NCI-H1694 treated with DMSO at 0.1 percent for 48 hours (cell line): ENCODE data around the gene WASL.
A peak's percentile ranks its signal among the peaks of the same experiment; 100 is the strongest.
"Not testable (repeated sequence)": the region's sequence is repeated elsewhere in the genome, so short reads cannot be mapped to it uniquely, and the experiment has no call there.

Source experiments
- DNase-seq: peaks from one replicate; lab custom pipeline; 2025; lab: John Stamatoyannopoulos, UW

The WASL gene

DNA sequence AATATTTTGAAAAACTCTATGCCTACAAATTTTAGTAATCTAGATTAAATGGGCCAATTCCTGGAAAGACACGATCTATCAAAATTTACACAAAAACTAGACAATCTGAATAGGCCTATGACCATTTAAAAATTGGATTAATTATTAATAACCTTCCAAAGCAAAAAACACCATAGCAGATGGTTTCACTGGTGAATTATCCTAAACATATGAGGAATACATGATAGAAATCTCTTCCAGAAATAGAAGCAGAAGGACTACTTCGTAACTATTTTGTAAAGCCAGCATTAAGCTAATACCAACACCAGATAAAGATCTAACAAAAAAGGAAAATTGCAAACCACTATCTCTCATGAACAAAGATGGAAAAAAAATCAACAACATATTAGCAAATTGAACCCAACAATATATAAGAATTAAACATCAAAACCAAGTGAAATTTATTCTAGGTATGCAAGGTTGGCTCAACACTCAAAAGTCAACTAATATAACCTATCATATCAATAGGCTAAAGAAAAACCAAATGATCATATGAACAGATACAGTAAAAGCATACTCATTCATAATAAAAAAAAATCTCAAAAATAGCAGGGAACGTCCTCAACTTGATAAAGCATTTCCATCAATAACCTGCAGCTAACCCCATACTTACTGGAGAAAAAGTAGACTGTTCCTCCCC, 16.3 kb downstream of the WASL start:
- no peak for DNase-seq

DNA sequence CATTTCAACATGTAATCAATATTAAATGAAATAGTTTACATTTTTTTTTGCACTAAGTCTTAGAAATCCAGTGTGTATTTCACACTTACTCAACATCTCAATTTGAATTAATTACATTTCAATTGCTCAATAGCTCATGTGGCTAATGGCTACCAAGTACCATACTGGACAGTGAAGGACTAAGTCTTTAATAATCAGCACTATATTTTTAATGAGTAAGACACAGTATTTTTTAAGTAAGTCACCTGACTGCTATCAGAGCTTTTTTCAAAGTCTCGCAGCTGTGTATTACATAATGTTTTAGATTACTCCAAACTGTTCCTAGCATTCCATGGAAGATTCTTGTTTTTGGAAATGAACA, 19.6 kb downstream of the WASL start:
- DNase-seq = no peak

GRCh38 chr7:123727071-123727837, 21.5 kb downstream of the WASL start:
- DNase-seq = no peak

DNA sequence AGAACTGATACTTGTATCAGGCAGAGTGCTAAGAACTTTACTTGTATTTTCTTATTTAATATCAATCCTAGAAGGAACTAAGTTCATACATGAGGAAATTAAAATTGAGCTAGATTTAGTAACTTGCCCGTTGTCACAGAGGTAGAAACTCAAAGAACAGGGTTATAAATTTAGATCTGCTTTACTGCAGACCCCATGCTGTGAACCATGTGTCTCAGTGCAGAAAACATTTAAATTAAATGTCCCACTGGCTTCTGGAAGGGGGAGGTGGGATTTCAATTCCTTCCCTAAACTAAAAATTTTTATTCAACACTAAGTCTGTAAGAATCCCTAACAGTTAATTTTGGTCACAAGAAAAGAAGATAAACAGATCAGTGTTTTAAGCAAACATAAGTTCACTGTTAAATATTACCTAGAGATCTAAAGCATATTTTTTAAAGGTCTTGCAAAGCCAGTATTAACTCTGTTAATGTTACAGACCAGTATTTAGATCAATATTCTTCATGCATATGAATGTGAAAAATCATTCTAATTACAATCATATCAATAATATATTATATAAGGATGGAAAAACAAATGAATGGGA, 23.1 kb downstream of the WASL start:
- DNase-seq = peak; percentile 10

DNA sequence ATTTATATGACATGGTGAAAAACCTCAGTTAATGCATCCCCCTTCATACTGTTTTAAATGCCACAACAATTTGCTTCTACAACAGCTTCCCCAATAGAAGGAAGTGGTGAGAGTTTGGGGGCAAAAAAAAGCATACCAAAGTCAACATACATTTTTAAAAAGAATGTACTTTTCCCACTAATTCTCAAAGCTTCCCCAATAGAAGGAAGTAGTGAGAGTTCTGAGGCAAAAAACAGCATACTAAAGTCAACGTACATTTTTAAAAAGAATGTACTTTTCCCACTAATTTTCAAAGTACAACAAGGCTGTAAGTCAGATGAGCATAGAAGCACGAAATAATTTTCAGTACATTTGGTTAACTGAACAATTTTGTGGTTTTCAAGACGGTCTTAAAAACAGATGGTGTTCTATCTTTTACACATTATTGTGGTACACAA, 24.0 kb downstream of the WASL start:
- no peak for DNase-seq

- no peak for DNase-seq
Measured at GRCh38 chr7:123723913-123724312, 24.9 kb downstream of the WASL start.

DNA sequence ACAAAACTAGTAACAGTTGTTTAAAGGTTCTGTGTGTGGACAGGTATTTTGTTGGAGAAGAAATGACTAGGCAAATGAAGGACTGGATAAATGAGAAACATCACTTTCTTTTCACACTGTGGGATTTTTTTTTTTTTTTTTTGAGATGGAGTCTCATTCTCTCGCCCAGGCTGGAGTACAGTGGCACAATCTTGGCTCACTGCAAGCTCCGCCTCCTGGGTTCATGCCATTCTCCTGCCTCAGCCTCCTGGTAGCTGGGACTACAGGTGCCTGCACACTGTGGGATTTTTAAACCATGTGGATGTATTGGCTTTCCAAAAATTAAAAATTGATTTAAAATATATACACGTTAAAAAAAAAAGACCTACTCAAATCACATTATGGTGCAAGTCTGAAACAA, 28.3 kb downstream of the WASL start:
- not testable (repeated sequence) for DNase-seq

DNA sequence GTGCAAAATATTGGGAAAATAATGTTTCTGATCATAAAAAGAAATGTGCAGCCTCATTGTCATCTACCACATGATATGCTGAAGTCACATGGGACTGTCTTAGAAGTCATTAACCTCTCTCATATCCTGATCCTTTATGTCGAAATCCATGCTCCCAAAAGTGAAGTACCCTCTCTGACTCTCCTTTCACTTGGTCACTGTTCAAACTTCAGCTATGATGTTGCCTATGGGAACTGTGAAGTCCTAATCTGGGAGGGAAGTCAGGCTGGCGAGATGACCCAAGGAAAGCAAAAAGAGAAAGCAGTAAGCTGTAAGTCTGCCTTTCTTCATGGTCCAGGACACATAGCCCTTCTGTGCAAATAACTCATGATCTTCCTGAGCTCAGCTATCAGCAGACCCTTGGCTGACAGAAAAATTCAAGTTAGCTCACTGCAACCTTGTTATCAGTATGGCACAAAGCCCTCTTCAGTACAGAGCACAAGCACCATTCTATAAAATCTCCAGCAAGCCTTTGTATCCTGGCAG, 29.5 kb downstream of the WASL start:
- no peak for DNase-seq

DNA sequence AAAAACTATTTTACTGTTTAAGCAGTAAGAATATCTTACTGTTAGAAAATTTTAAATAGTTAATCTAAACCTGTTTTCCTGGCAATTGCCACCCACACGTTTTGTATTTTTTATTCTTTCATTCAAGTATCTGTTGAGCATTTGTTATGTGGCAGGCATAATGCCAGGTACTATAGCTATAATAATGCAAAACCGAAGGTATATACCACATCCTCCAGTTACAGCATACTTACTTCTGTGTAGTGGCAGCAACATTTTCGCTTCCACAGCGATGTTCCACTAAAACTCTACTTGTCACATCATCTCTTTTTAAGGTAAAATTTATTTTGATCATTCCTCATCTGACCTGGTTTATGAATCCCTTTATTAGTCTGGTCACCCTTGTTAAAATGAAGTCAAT, 30.0 kb downstream of the WASL start:
- no peak for DNase-seq

GRCh38 chr7:123717689-123718088, 31.1 kb downstream of the WASL start:
- no peak for DNase-seq

DNA sequence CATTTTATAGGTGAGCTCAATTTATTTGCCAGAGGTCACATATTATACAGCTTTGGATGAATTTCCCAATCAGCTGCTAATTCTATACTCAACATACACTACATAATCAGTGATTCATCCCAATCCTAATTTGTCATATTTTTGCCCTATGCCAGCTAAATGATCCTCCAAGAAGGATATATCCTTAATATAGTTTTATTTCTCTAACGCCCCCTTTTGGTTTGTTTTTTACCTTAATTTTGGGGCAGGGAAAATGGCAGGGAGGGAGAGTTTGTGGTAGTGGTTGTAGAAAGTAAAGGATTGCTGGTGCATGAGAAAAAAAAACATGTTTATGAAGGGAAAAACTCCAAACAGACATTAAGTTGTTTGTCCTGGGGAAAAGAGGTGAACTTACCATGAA, 31.9 kb downstream of the WASL start:
- DNase-seq = no peak

GRCh38 chr7:123715799-123716198, 33.0 kb downstream of the WASL start:
- DNase-seq = no peak

GRCh38 chr7:123715198-123715597, 33.6 kb downstream of the WASL start:
- DNase-seq = no peak

- DNase-seq = no peak
Measured at GRCh38 chr7:123714296-123715080, 34.3 kb downstream of the WASL start.

DNA sequence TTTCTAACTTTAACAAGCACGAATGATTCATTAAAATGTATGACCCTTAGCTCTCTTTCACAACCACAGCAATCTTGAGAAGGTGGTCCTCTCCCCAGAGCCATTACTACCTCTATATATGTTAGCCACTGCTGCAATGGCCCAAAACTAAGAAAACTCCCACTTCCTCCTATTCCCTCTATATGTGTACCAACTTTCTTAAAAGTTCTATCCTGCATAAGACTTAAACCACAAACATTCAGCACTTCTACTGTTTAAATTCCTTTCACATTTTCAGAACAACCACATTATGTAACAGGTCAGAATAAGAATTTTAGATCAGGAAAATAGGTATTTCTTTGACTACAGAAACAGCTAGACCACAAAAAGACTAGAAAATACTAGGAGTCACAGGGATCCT, 36.2 kb downstream of the WASL start:
- DNase-seq = no peak

- DNase-seq = no peak
Measured at GRCh38 chr7:123711832-123712293, 36.9 kb downstream of the WASL start.

- no peak for DNase-seq
Measured at GRCh38 chr7:123710683-123711082, 38.1 kb downstream of the WASL start.

DNA sequence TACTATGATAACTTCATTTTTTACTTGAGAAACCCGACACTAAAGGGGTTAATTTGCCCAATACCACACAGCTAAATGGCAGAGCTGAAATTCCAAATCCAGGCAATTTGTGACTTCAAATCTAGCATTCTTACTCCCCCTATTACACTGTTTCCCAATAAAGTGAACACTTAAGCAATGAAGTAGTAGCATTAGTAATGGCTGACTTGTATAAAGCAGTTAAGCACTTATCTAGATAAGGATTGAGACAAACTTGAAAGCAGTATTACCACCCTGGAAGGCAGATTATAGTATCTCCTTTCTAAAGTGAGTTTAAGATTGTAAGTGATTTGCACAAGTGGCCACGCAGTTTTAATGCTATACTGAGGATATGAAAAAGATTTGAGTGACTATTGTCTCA, 39.3 kb downstream of the WASL start:
- DNase-seq = no peak

- no peak for DNase-seq
Measured at GRCh38 chr7:123705211-123705901, 43.4 kb downstream of the WASL start.

GRCh38 chr7:123695944-123696677, 52.7 kb downstream of the WASL start:
- DNase-seq = no peak

GRCh38 chr7:123692471-123692877, 56.3 kb downstream of the WASL start:
- DNase-seq = no peak
